Keratinocyte (primary cell): ENCODE data around the gene CDKAL1. TPM values are rescaled to one million over a fixed set of nuclear protein-coding genes. Genes with fewer than 3 reads are reported as not detected.

Experiments
- DNase-seq: peaks from one replicate; pipeline ENCODE4 v3.0.0-alpha.2; 2011; ENCODE audit warnings: low read depth, missing footprints, low spot score
- FAIRE-seq: peaks from 2 replicates; lab custom pipeline; 2011; peaks lifted over from hg19 to GRCh38; lab: Jason Lieb, UNC
- H2AFZ ChIP-seq: 2 replicates; pipeline ENCODE4 v1.6.0; 2012; ENCODE audit warnings: low read length, control low read depth, inconsistent platforms; ENCODE audit not compliant: control insufficient read depth
- H3K27ac ChIP-seq: 2 replicates; pipeline ENCODE4 v1.5.1; 2011; ENCODE audit warnings: low read length; ENCODE audit not compliant: control insufficient read depth, insufficient read depth
- H3K27me3 ChIP-seq: 3 replicates; pipeline ENCODE4 v1.6.0; 2011; ENCODE audit warnings: low read length; ENCODE audit not compliant: control insufficient read depth, insufficient read depth; ENCODE audit errors: extremely low read depth
- H3K36me3 ChIP-seq, 2 experiments: 2 replicates in 1 of 2; 3 replicates in 1 of 2; pipeline ENCODE4 v1.5.1; 2011; ENCODE audit warnings: low read length in 2 of 2, mild to moderate bottlenecking in 1 of 2; ENCODE audit not compliant: control insufficient read depth in 2 of 2, insufficient read depth in 2 of 2; ENCODE audit errors: extremely low read depth in 1 of 2
- H3K4me1 ChIP-seq: 3 replicates; pipeline ENCODE4 v1.5.1; 2011; ENCODE audit warnings: low read length; ENCODE audit not compliant: control insufficient read depth, insufficient read depth; ENCODE audit errors: extremely low read depth
- H3K4me2 ChIP-seq: 3 replicates; pipeline ENCODE4 v1.6.0; 2011; ENCODE audit warnings: low read depth, low read length; ENCODE audit not compliant: control insufficient read depth, insufficient read depth; ENCODE audit errors: extremely low read depth
- H3K4me3 ChIP-seq, 3 experiments: fragments of 200-600 bp in 1 of 3; sonication (generic) in 1 of 3; 2 replicates in 2 of 3; 3 replicates in 1 of 3; pipeline ENCODE4 v1.5.1; 2011 to 2016; ENCODE audit warnings: low read length in 3 of 3, mild to moderate bottlenecking in 3 of 3, control low read depth in 2 of 3, inconsistent platforms in 1 of 3, low read depth in 1 of 3, mixed read lengths in 1 of 3, mixed run types in 1 of 3, moderate library complexity in 1 of 3; ENCODE audit not compliant: control insufficient read depth in 2 of 3, insufficient read depth in 2 of 3; ENCODE audit errors: extremely low read depth in 1 of 3
- H3K79me2 ChIP-seq: 2 replicates; pipeline ENCODE4 v1.6.0; 2012; ENCODE audit warnings: low read length; ENCODE audit not compliant: control insufficient read depth, insufficient read depth
- H3K9ac ChIP-seq: 3 replicates; pipeline ENCODE4 v1.6.0; 2011; ENCODE audit warnings: low read length; ENCODE audit not compliant: control insufficient read depth, insufficient read depth; ENCODE audit errors: extremely low read depth
- H3K9me1 ChIP-seq: 3 replicates; pipeline ENCODE4 v1.6.0; 2011; ENCODE audit warnings: low read length; ENCODE audit not compliant: control insufficient read depth, insufficient read depth; ENCODE audit errors: extremely low read depth
- H3K9me3 ChIP-seq: 2 replicates; pipeline ENCODE4 v1.5.1; 2012; ENCODE audit warnings: low read depth, low read length; ENCODE audit not compliant: control insufficient read depth
- H4K20me1 ChIP-seq: 3 replicates; pipeline ENCODE4 v1.6.0; 2011; ENCODE audit warnings: low read length; ENCODE audit not compliant: control insufficient read depth, insufficient read depth; ENCODE audit errors: extremely low read depth
- CTCF ChIP-seq, 3 experiments: IDR thresholded peaks in 1 of 3; conservative IDR thresholded peaks in 1 of 3; optimal IDR thresholded peaks in 1 of 3; 2 replicates in 2 of 3; 3 replicates in 1 of 3; pipeline versions ENCODE3 to v1.5.1; 2011; ENCODE audit warnings: low read length in 3 of 3, mild to moderate bottlenecking in 3 of 3, moderate library complexity in 2 of 3, control low read depth in 1 of 3, inconsistent platforms in 1 of 3; ENCODE audit not compliant: insufficient read depth in 2 of 3; ENCODE audit errors: extremely low read depth in 1 of 3
- EZH2 ChIP-seq: IDR thresholded peaks from one replicate; pipeline ENCODE4 v1.6.1; 2012; ENCODE audit warnings: inconsistent platforms, mild to moderate bottlenecking, low read length, moderate library complexity
- dilution Hi-C: fragments of 300-500 bp; cut with MboI; formaldehyde crosslinking; loops from one replicate; pipeline ENCODE4 v1.7.0; 2020; ENCODE audit warnings: low sequenced_read_pairs; ENCODE audit not compliant: extremely low pct_ligation_motif_present
- polyA plus RNA-seq, 5 experiments: library from polyadenylated mRNA; depleted of rRNA in 3 of 5; stranded (reverse) in 3 of 5; stranded (forward) in 1 of 5; unstranded in 1 of 5; fragments of >200 nt; gene quantifications; 1 replicate in 1 of 5; 2 replicates in 3 of 5; 3 replicates in 1 of 5; pipeline versions ENCODE4 v1.2.1 to v1.2.3, GENCODE V29; 2011 to 2012; ENCODE audit warnings: missing spikeins in 2 of 5, low read depth in 1 of 5, low replicate concordance in 1 of 5

Gene CDKAL1
- polyA plus RNA-seq, 1 donor (not counting 4 experiments of a cell fraction or from before 2014, with no cell fraction given): 5.6 TPM

GRCh38 chr6:20955751-20956150, 421.5 kb downstream of the CDKAL1 start:
- no peak overlapping the region for H3K4me2 ChIP-seq
- TF ChIP-seq EZH2 (no peak), CTCF (optimal IDR thresholded peaks at IDR 0.05 in 1 of 3, IDR thresholded peaks at IDR 0.05 in 1 of 3, conservative IDR thresholded peaks at IDR 0.05 in 1 of 3; ENCODE audit: extremely low read depth in 1 of 3, insufficient read depth in 2 of 3, low read length in 3 of 3) (no peak)
- no peaks in the 10 kb centered on the region for H3K9me3 ChIP-seq
- H3K9ac ChIP-seq: no peak overlapping the region
- no peaks in the 10 kb centered on the region for H3K27me3 ChIP-seq
- H4K20me1 ChIP-seq: no peaks in the 10 kb centered on the region
- H3K36me3 ChIP-seq: no peaks in the 10 kb centered on the region
- H3K4me1 ChIP-seq: peaks cover 10% of the 10 kb centered on the region
- dilution Hi-C loops: no loop called here
- no peak overlapping the region for H3K27ac ChIP-seq
- no peaks in the 10 kb centered on the region for H3K79me2 ChIP-seq
- FAIRE-seq (no peak), DNase-seq (no peak)
- H3K4me3 ChIP-seq: no peak overlapping the region
- H2AFZ ChIP-seq: no peak overlapping the region
- H3K9me1 ChIP-seq: no peaks in the 10 kb centered on the region

DNA sequence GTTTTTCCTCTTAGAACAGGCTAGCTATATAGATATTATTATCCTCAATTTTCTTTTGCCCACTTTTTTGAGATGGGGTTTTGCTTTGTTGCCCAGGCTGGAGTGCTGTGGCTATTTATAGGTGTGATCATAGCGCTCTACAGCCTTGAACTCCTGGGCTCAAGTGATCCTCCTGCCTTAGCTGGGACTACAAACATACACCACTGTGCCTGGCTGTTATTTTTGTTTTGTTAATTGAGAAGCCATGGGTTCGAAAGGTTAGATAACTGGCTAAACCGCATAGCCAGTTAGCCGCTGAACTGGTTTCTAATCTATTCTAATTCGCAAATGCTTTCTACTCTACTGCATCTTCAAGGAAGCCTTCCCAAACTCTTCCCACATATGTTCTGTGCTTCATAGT, 425.8 kb downstream of the CDKAL1 start:
- Histone ChIP-seq H3K27ac (no peak overlapping the region), H2AFZ (no peak overlapping the region), H3K9me3 (no peaks in the 10 kb centered on the region), H3K4me3 (no peak overlapping the region), H3K4me1 (no peaks in the 10 kb centered on the region), H4K20me1 (no peaks in the 10 kb centered on the region), H3K9ac (no peak overlapping the region), H3K79me2 (no peaks in the 10 kb centered on the region), H3K27me3 (no peaks in the 10 kb centered on the region), H3K4me2 (no peak overlapping the region), H3K36me3 (no peaks in the 10 kb centered on the region), H3K9me1 (no peaks in the 10 kb centered on the region)
- DNase-seq (no peak), FAIRE-seq (no peak)
- dilution Hi-C loops: no loop called here
- no peak for TF ChIP-seq CTCF (optimal IDR thresholded peaks at IDR 0.05 in 1 of 3, IDR thresholded peaks at IDR 0.05 in 1 of 3, conservative IDR thresholded peaks at IDR 0.05 in 1 of 3; ENCODE audit: extremely low read depth in 1 of 3, insufficient read depth in 2 of 3, low read length in 3 of 3)
- no peak for TF ChIP-seq EZH2
